Caco-2 (cell line): Measurements from ENCODE around the gene PPFIBP1. TPM values are rescaled to one million over a fixed set of nuclear protein-coding genes. Genes with fewer than 3 reads are reported as not detected.
"Not testable (repeated sequence)": the region's sequence is repeated elsewhere in the genome, so short reads cannot be mapped to it uniquely, and the experiment has no call there.

Experiments
- BruUV-seq: library from RNA; stranded (reverse); fragments of 400-500 nt; replicated peaks from 2 replicates; lab custom pipeline; 2021; lab: Mats Ljungman, UMichigan
- CTCF ChIA-PET: fragments of 300-600 bp; sonication (Branson Sonifier 250); formaldehyde crosslinking; loops from one replicate; lab custom pipeline; 2022; ENCODE audit warnings: antibody characterized with exemption; lab: Charles Lee
- POLR2A ChIA-PET: fragments of 300-600 bp; sonication (Branson Sonifier 250); formaldehyde crosslinking; loops from one replicate; lab custom pipeline; 2022; ENCODE audit warnings: antibody characterized with exemption; lab: Charles Lee
- DNase-seq, 2 experiments: peaks; one replicate each; pipeline versions ENCODE4 v3.0.0 to v3.0.0-alpha.2; 2020 to 2022
- H3K27me3 ChIP-seq: replicated peaks from 2 replicates; pipeline ENCODE4 v1.6.0; 2011; ENCODE audit warnings: low read length; ENCODE audit not compliant: control insufficient read depth, insufficient read depth
- H3K36me3 ChIP-seq: 2 replicates; pipeline ENCODE4 v1.5.1; 2011; ENCODE audit warnings: low read length; ENCODE audit not compliant: control insufficient read depth, insufficient read depth
- H3K4me1 ChIP-seq: fragments of 250-450 bp; sonication (Bioruptor Pico); 2 replicates; pipeline ENCODE4 v1.5.1; 2020; ENCODE audit warnings: mild to moderate bottlenecking
- H3K4me3 ChIP-seq: 2 replicates; pipeline ENCODE4 v1.5.1; 2011; ENCODE audit warnings: low read depth, mild to moderate bottlenecking, control low read depth, low read length
- H3K9me3 ChIP-seq: fragments of 250-450 bp; sonication (Bioruptor Pico); 2 replicates; pipeline ENCODE4 v1.5.1; 2020; ENCODE audit warnings: mild to moderate bottlenecking, moderate library complexity
- H3K27ac Mint-ChIP-seq: one replicate; pipeline ENCODE4 v1.8.0; 2022; ENCODE audit warnings: mixed read lengths; ENCODE audit not compliant: unreplicated experiment
- H3K27me3 Mint-ChIP-seq: one replicate; pipeline ENCODE4 v1.8.0; 2022; ENCODE audit warnings: mixed read lengths; ENCODE audit not compliant: insufficient read depth, unreplicated experiment
- H3K36me3 Mint-ChIP-seq: one replicate; pipeline ENCODE4 v1.8.0; 2022; ENCODE audit warnings: mild to moderate bottlenecking, mixed read lengths; ENCODE audit not compliant: insufficient read depth, unreplicated experiment
- H3K4me1 Mint-ChIP-seq: one replicate; pipeline ENCODE4 v1.8.0; 2022; ENCODE audit warnings: low read depth, mixed read lengths; ENCODE audit not compliant: unreplicated experiment
- H3K4me3 Mint-ChIP-seq: one replicate; pipeline ENCODE4 v1.8.0; 2022; ENCODE audit warnings: mild to moderate bottlenecking, moderate library complexity, mixed read lengths; ENCODE audit not compliant: unreplicated experiment
- H3K9me3 Mint-ChIP-seq: one replicate; pipeline ENCODE4 v1.8.0; 2022; ENCODE audit warnings: mixed read lengths; ENCODE audit not compliant: unreplicated experiment
- CTCF ChIP-seq, 2 experiments: fragments of 200-600 bp in 1 of 2; IDR thresholded peaks; 1 replicate in 1 of 2; 2 replicates in 1 of 2; pipeline versions ENCODE4 v1.5.1 to v1.8.0; 2011 to 2022; ENCODE audit warnings: antibody characterized with exemption in 1 of 2, control low read depth in 1 of 2, inconsistent platforms in 1 of 2, low read depth in 1 of 2, low read length in 1 of 2, mild to moderate bottlenecking in 1 of 2, moderate library complexity in 1 of 2; ENCODE audit not compliant: insufficient read depth in 1 of 2, severe bottlenecking in 1 of 2, unreplicated experiment in 1 of 2
- intact Hi-C: fragments of 100-400 bp; cut with micrococcal nuclease; formaldehyde crosslinking; loops from one replicate; pipeline ENCODE4 v1.10.0; 2022; ENCODE audit not compliant: unreplicated experiment
- total RNA-seq: library from RNA; stranded (reverse); gene quantifications from 2 replicates; pipeline ENCODE4 v1.2.3, GENCODE V29; 2022

PPFIBP1 gene
- total RNA-seq, 1 experiment from 2014 or later = 109 TPM

GRCh38 chr12:27601056-27601828, 77.2 kb downstream of the PPFIBP1 start:
- not testable (repeated sequence) for H3K27ac Mint-ChIP-seq

GRCh38 chr12:27602516-27602915, 78.5 kb downstream of the PPFIBP1 start:
- ChIA-PET POLR2A (no interaction called here), CTCF (no interaction called here)
- TF ChIP-seq CTCF (IDR thresholded peaks at IDR 0.05; ENCODE audit: insufficient read depth in 1 of 2, low read depth in 1 of 2, low read length in 1 of 2, severe bottlenecking in 1 of 2, unreplicated experiment in 1 of 2) = no peak
- no peak overlapping the region for H3K4me3 Mint-ChIP-seq
- no peaks in the 10 kb centered on the region for H3K27me3 Mint-ChIP-seq
- Histone ChIP-seq H3K9me3 (peaks cover 8% of the 10 kb centered on the region), H3K4me3 (no peak overlapping the region), H3K27me3 (no peaks in the 10 kb centered on the region), H3K36me3 (no peaks in the 10 kb centered on the region), H3K4me1 (peaks cover 21% of the 10 kb centered on the region)
- intact Hi-C loops = no loop called here
- peaks cover 22% of the 10 kb centered on the region for H3K36me3 Mint-ChIP-seq
- H3K4me1 Mint-ChIP-seq = peaks cover 30% of the 10 kb centered on the region
- H3K9me3 Mint-ChIP-seq = peaks cover 19% of the 10 kb centered on the region
- no TSS peak for BruUV-seq
- DNase-seq = no peak
- no peak overlapping the region for H3K27ac Mint-ChIP-seq

More at GRCh38 chr12:27601056-27601828, 77.2 kb downstream of the PPFIBP1 start:
- H3K36me3 ChIP-seq, intact Hi-C loops, H3K4me3 ChIP-seq, POLR2A ChIA-PET, BruUV-seq, H3K4me3 Mint-ChIP-seq, CTCF ChIA-PET, DNase-seq, H3K4me1 ChIP-seq, H3K27me3 Mint-ChIP-seq, H3K27me3 ChIP-seq: not testable (repeated sequence)
- peaks cover 19% of the 10 kb centered on the region for H3K9me3 Mint-ChIP-seq
- peaks cover 16% of the 10 kb centered on the region for H3K9me3 ChIP-seq
- H3K36me3 Mint-ChIP-seq = peaks cover 29% of the 10 kb centered on the region
- peaks cover 18% of the 10 kb centered on the region for H3K4me1 Mint-ChIP-seq

GRCh38 chr12:27604431-27604830, 80.4 kb downstream of the PPFIBP1 start:
- no peaks in the 10 kb centered on the region for H3K27me3 Mint-ChIP-seq
- peaks cover 43% of the 10 kb centered on the region for H3K4me1 Mint-ChIP-seq
- Histone ChIP-seq H3K27me3 (no peaks in the 10 kb centered on the region), H3K4me3 (no peak overlapping the region), H3K4me1 (peaks cover 31% of the 10 kb centered on the region), H3K9me3 (peaks cover 7% of the 10 kb centered on the region), H3K36me3 (no peaks in the 10 kb centered on the region)
- CTCF ChIA-PET = no interaction called here
- H3K36me3 Mint-ChIP-seq = peaks cover 25% of the 10 kb centered on the region
- peak overlapping the region; percentile 7 for H3K4me3 Mint-ChIP-seq
- no peak for TF ChIP-seq CTCF (IDR thresholded peaks at IDR 0.05; ENCODE audit: insufficient read depth in 1 of 2, low read depth in 1 of 2, low read length in 1 of 2, severe bottlenecking in 1 of 2, unreplicated experiment in 1 of 2)
- no peak for DNase-seq
- H3K9me3 Mint-ChIP-seq = peaks cover 19% of the 10 kb centered on the region
- POLR2A ChIA-PET = no interaction called here
- intact Hi-C loops = no loop called here
- no TSS peak for BruUV-seq
- H3K27ac Mint-ChIP-seq = peak overlapping the region; percentile 62
